ENCODE measurements around the gene WWOX.

GRCh38 chr16:78230832-78231231 lies 131.4 kb downstream of the WWOX start:
- TF ChIP-seq CTCF (conservative IDR thresholded peaks at IDR 0.05 in 1 of 2, IDR thresholded peaks at IDR 0.05 in 1 of 2; ENCODE audit: extremely low read depth in 1 of 2, insufficient read depth in 1 of 2, low read depth in 1 of 2, low read length in 2 of 2), result no peak
- TF ChIP-seq EZH2 (IDR thresholded peaks at IDR 0.05; ENCODE audit: borderline replicate concordance, low read length), result no peak

All from mammary epithelial cell (primary cell).